Fibroblast of mammary gland (primary cell): ENCODE results near the gene MT1A.

Source experiments
- DNase-seq: peaks from one replicate; pipeline ENCODE4 v3.0.0-alpha.2; 2010; ENCODE audit warnings: low read depth
- H3K4me3 ChIP-seq: 2 replicates; pipeline ENCODE4 v1.5.1; 2011; ENCODE audit warnings: low read depth, mild to moderate bottlenecking, low read length, moderate library complexity; ENCODE audit not compliant: control insufficient read depth
- CTCF ChIP-seq: conservative IDR thresholded peaks from 2 replicates; pipeline ENCODE4 v1.5.1; 2011; ENCODE audit warnings: low read depth, low read length, inconsistent platforms; ENCODE audit not compliant: control insufficient read depth, insufficient read depth

The MT1A gene

GRCh38 chr16:56637814-56638750 lies at the start of gene MT1A:
TSS of gene MT1A (plus strand) at chr16:56638666. CDS start at chr16:56638739, 73 bp downstream.
- no peak for TF ChIP-seq CTCF
- H3K4me3 ChIP-seq: peak within 1 kb of the TSS; percentile 56
- DNase-seq: peak; percentile 65

- TF ChIP-seq CTCF: no peak
- H3K4me3 ChIP-seq: no peak overlapping the region
- DNase-seq: no peak
These were observed 49.7 kb upstream of the MT1A start for GRCh38 chr16:56588781-56589140.

GRCh38 chr16:56589141-56590039 lies 49.1 kb upstream of the MT1A start, which contains the start of gene MT3:
TSS of gene MT3 (plus strand) at chr16:56589528. CDS start at chr16:56589591, 63 bp downstream.
- no peak within 1 kb of the TSS for H3K4me3 ChIP-seq
- DNase-seq: no peak
- TF ChIP-seq CTCF: no peak

GRCh38 chr16:56591377-56592060 lies 46.9 kb upstream of the MT1A start:
- DNase-seq: no peak
- TF ChIP-seq CTCF: no peak
- H3K4me3 ChIP-seq: no peak overlapping the region

- no peak for TF ChIP-seq CTCF
These were observed 44.7 kb upstream of the MT1A start for GRCh38 chr16:56593573-56594291.

GRCh38 chr16:56594292-56594619 lies 44.2 kb upstream of the MT1A start:
- TF ChIP-seq CTCF: no peak
- no peak for DNase-seq
- H3K4me3 ChIP-seq: no peak overlapping the region

More at GRCh38 chr16:56593573-56594291, 44.7 kb upstream of the MT1A start:
- no peak overlapping the region for H3K4me3 ChIP-seq
- no peak for DNase-seq
